ENCODE measurements around the gene ULBP2.

- TF ChIP-seq CTCF (IDR thresholded peaks at IDR 0.05) (no peak), POLR2A (IDR thresholded peaks at IDR 0.05) (no peak)
These were observed 12.4 kb upstream of the ULBP2 start for GRCh38 chr6:149929422-149929821.
